ENCODE results near the gene COX7A2L.
A peak's percentile ranks its signal among the peaks of the same experiment; 100 is the strongest.
"Not testable (repeated sequence)": the region's sequence is repeated elsewhere in the genome, so short reads cannot be mapped to it uniquely, and the experiment has no call there.

COX7A2L gene

GRCh38 chr2:42360890-42361727 is at the start of gene COX7A2L:
Gene COX7A2L, minus strand, starts transcription at chr2:42361217. Its CDS starts 56 bp downstream, at chr2:42361161.
- peak; percentile 97 for DNase-seq (ENCODE audit: low spot score)

- no peak for DNase-seq (ENCODE audit: low spot score)
These were observed 47.0 kb upstream of the COX7A2L start for GRCh38 chr2:42408009-42408408.

- DNase-seq (ENCODE audit: low spot score): no peak
These were observed 46.5 kb upstream of the COX7A2L start for GRCh38 chr2:42407476-42407875.

- DNase-seq (ENCODE audit: low spot score): no peak
These were observed 43.7 kb upstream of the COX7A2L start for GRCh38 chr2:42404676-42405075.

- no peak for DNase-seq (ENCODE audit: low spot score)
These were observed 40.8 kb upstream of the COX7A2L start for GRCh38 chr2:42401773-42402172.

GRCh38 chr2:42398052-42398451 is 37.0 kb upstream of the COX7A2L start:
- DNase-seq (ENCODE audit: low spot score): not testable (repeated sequence)

GRCh38 chr2:42393320-42393719 is 32.3 kb upstream of the COX7A2L start:
- not testable (repeated sequence) for DNase-seq (ENCODE audit: low spot score)

- DNase-seq (ENCODE audit: low spot score): no peak
These were observed 31.2 kb upstream of the COX7A2L start for GRCh38 chr2:42392191-42392590.

GRCh38 chr2:42390401-42390969 is 29.5 kb upstream of the COX7A2L start:
- no peak for DNase-seq (ENCODE audit: low spot score)

- DNase-seq (ENCODE audit: low spot score): no peak
These were observed 25.7 kb upstream of the COX7A2L start for GRCh38 chr2:42386682-42387081.

GRCh38 chr2:42385225-42385624 is 24.2 kb upstream of the COX7A2L start:
- DNase-seq (ENCODE audit: low spot score): no peak

GRCh38 chr2:42383855-42384530 is 23.0 kb upstream of the COX7A2L start:
- DNase-seq (ENCODE audit: low spot score): no peak

- DNase-seq (ENCODE audit: low spot score): no peak
These were observed 21.1 kb upstream of the COX7A2L start for GRCh38 chr2:42382144-42382543.

- not testable (repeated sequence) for DNase-seq (ENCODE audit: low spot score)
These were observed 19.0 kb upstream of the COX7A2L start for GRCh38 chr2:42380026-42380425.

GRCh38 chr2:42378415-42378814 is 17.4 kb upstream of the COX7A2L start:
- no peak for DNase-seq (ENCODE audit: low spot score)

- DNase-seq (ENCODE audit: low spot score): no peak
These were observed 15.7 kb upstream of the COX7A2L start for GRCh38 chr2:42376758-42377157.

GRCh38 chr2:42372474-42373200 is 11.6 kb upstream of the COX7A2L start:
- DNase-seq (ENCODE audit: low spot score): no peak

- DNase-seq (ENCODE audit: low spot score): no peak
These were observed 10.8 kb upstream of the COX7A2L start for GRCh38 chr2:42371611-42372473.

GRCh38 chr2:42369532-42370229 is 8.7 kb upstream of the COX7A2L start:
- no peak for DNase-seq (ENCODE audit: low spot score)

GRCh38 chr2:42368817-42369531 is 8.0 kb upstream of the COX7A2L start:
- no peak for DNase-seq (ENCODE audit: low spot score)

Measured in kidney capillary endothelial cell (primary cell).